Measurements from ENCODE around the gene ITSN1. TPM values are rescaled to one million over a fixed set of nuclear protein-coding genes. Genes with fewer than 3 reads are reported as not detected.
"Not testable (repeated sequence)": the region's sequence is repeated elsewhere in the genome, so short reads cannot be mapped to it uniquely, and the experiment has no call there.

The ITSN1 gene
- 41.9 TPM for total RNA-seq
- long read RNA-seq, full-length matches to known transcripts: 21 of 40 reads
- long read RNA-seq, partial matches to known transcripts: 11 of 40 reads
- long read RNA-seq, other reads (novel, unspliced or antisense): 8 of 40 reads

GRCh38 chr21:33642027-33642895 lies at the start of gene ITSN1:
ITSN1 (plus strand) TSS chr21:33642501; CDS start chr21:33718829, 76,328 bp downstream.
- H3K27me3 ChIP-seq (ENCODE audit: low read depth): no peaks in the 10 kb centered on the region
- H3K9me3 ChIP-seq (replicated peaks): no peaks in the 10 kb centered on the region
- intact Hi-C loops (cut with micrococcal nuclease): no loop called here
- DNase-seq: peak; percentile 100
- H3K4me1 ChIP-seq: peaks cover 49% of the 10 kb centered on the region
- H3K27ac ChIP-seq (replicated peaks): peak within 1 kb of the TSS; percentile 98
- TF ChIP-seq CTCF (IDR thresholded peaks at IDR 0.05; ENCODE audit: borderline replicate concordance): no peak
- no peaks in the 10 kb centered on the region for H3K36me3 ChIP-seq
- H3K4me3 ChIP-seq: peak within 1 kb of the TSS; percentile 92

- no peaks in the 10 kb centered on the region for H3K9me3 ChIP-seq (replicated peaks)
- H3K4me1 ChIP-seq: no peaks in the 10 kb centered on the region
- intact Hi-C loops (cut with micrococcal nuclease): no loop called here
- no peak overlapping the region for H3K27ac ChIP-seq (replicated peaks)
- no peaks in the 10 kb centered on the region for H3K27me3 ChIP-seq (ENCODE audit: low read depth)
- DNase-seq: no peak
- TF ChIP-seq CTCF (IDR thresholded peaks at IDR 0.05; ENCODE audit: borderline replicate concordance): no peak
- H3K4me3 ChIP-seq: no peak overlapping the region
- peaks cover 91% of the 10 kb centered on the region for H3K36me3 ChIP-seq
Observed at GRCh38 chr21:33598051-33598450, 44.2 kb upstream of the ITSN1 start.

- intact Hi-C loops (cut with micrococcal nuclease): no loop called here
Observed at GRCh38 chr21:33608559-33608958, 33.7 kb upstream of the ITSN1 start.

GRCh38 chr21:33611006-33611744 lies 31.1 kb upstream of the ITSN1 start:
- Histone ChIP-seq H3K27ac (replicated peaks) (no peak overlapping the region), H3K27me3 (ENCODE audit: low read depth) (no peaks in the 10 kb centered on the region), H3K4me1 (no peaks in the 10 kb centered on the region), H3K9me3 (replicated peaks) (no peaks in the 10 kb centered on the region), H3K36me3 (peaks cover 65% of the 10 kb centered on the region), H3K4me3 (no peak overlapping the region)
- no peak for DNase-seq
- intact Hi-C loops (cut with micrococcal nuclease): no loop called here
- no peak for TF ChIP-seq CTCF (IDR thresholded peaks at IDR 0.05; ENCODE audit: borderline replicate concordance)

More at GRCh38 chr21:33608559-33608958, 33.7 kb upstream of the ITSN1 start:
- H3K27me3 ChIP-seq (ENCODE audit: low read depth): no peaks in the 10 kb centered on the region
- DNase-seq: no peak
- no peaks in the 10 kb centered on the region for H3K9me3 ChIP-seq (replicated peaks)
- no peak for TF ChIP-seq CTCF (IDR thresholded peaks at IDR 0.05; ENCODE audit: borderline replicate concordance)
- H3K36me3 ChIP-seq: peaks cover 56% of the 10 kb centered on the region
- no peak overlapping the region for H3K4me3 ChIP-seq
- no peaks in the 10 kb centered on the region for H3K4me1 ChIP-seq
- H3K27ac ChIP-seq (replicated peaks): no peak overlapping the region

GRCh38 chr21:33617565-33617964 lies 24.7 kb upstream of the ITSN1 start:
- H3K27me3 ChIP-seq (ENCODE audit: low read depth); H3K4me3 ChIP-seq; H3K27ac ChIP-seq (replicated peaks); H3K9me3 ChIP-seq (replicated peaks); H3K4me1 ChIP-seq; DNase-seq; intact Hi-C loops (cut with micrococcal nuclease): not testable (repeated sequence)
- H3K36me3 ChIP-seq: peaks cover 61% of the 10 kb centered on the region
